Measurements from ENCODE around the gene OLFM2.

DNA sequence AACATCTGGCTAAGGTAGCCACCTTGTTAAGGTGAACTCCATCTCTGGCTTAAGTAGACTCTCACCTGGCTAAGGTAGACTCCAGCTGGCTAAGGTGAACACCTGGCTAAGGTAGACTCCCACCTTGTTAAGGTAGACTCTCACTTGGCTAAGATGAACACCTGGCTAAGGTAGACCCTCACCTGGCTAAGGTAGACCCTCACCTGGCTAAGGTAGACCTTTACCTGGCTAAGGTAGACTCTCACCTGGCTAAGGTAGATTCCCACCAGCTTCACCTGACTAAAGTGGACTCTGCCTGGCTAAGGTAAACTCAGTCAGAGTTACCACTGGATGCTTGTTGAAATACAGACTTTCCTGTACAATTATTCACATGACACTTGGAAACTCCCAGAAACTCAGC is 77.5 kb downstream of the OLFM2 start:
- TF ChIP-seq EZH2 (IDR thresholded peaks at IDR 0.05; ENCODE audit: insufficient read depth, poor library complexity, severe bottlenecking) (no peak), EZH2phosphoT487 (IDR thresholded peaks at IDR 0.05; ENCODE audit: insufficient read depth, low read depth) (no peak)
